HUES6 (cell line): ENCODE measurements around the gene TEX19.

Experiments
- H3K27ac ChIP-seq: 2 replicates; pipeline ENCODE4 v1.7.0; 2013; ENCODE audit warnings: low read depth, mild to moderate bottlenecking, low read length, inconsistent platforms
- H3K27me3 ChIP-seq: 2 replicates; pipeline ENCODE4 v1.6.1; 2013; ENCODE audit warnings: low read length; ENCODE audit not compliant: control insufficient read depth, insufficient read depth
- H3K36me3 ChIP-seq: 2 replicates; pipeline ENCODE4 v1.6.1; 2013; ENCODE audit warnings: low read length; ENCODE audit not compliant: control insufficient read depth, insufficient read depth
- H3K4me1 ChIP-seq: 2 replicates; pipeline ENCODE4 v1.6.1; 2013; ENCODE audit warnings: low read length; ENCODE audit not compliant: control insufficient read depth, insufficient read depth
- H3K4me3 ChIP-seq: 2 replicates; pipeline ENCODE4 v1.5.1; 2013; ENCODE audit warnings: low read depth, low read length
- H3K9ac ChIP-seq: one replicate; pipeline ENCODE4 v1.6.1; 2013; ENCODE audit warnings: mild to moderate bottlenecking, low read length
- H3K9me3 ChIP-seq: 2 replicates; pipeline ENCODE4 v1.6.1; 2013; ENCODE audit warnings: low read depth, low read length; ENCODE audit not compliant: control insufficient read depth, insufficient read depth

TEX19 gene

DNA sequence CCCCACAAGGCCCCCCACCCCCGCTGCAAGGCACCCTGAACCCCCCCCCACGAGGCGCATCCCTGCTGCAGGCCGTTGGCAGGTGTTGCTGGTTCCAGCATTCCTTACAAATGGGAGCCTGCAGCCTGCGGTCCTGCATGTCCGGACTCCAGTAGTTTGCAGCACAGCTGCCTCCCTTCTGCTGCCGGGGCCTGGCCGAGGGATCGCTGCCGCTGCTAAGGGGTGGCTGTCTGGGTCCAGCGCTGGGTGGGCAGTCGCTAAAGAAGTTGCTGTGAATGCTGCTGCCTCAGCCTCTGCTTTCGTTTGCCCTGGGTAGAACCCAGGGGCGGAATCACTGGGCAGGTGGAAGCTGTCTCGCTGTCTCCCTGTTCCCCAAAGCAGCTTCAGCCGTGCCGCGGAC, 24.4 kb downstream of the TEX19 start:
- Histone ChIP-seq H3K27me3 (no peaks in the 10 kb centered on the region; the same call in 1 of the 2 replicates), H3K9me3 (no peaks in the 10 kb centered on the region), H3K4me1 (peaks cover 15% of the 10 kb centered on the region), H3K4me3 (no peak overlapping the region), H3K9ac (no peak overlapping the region), H3K27ac (no peak overlapping the region), H3K36me3 (no peaks in the 10 kb centered on the region)

DNA sequence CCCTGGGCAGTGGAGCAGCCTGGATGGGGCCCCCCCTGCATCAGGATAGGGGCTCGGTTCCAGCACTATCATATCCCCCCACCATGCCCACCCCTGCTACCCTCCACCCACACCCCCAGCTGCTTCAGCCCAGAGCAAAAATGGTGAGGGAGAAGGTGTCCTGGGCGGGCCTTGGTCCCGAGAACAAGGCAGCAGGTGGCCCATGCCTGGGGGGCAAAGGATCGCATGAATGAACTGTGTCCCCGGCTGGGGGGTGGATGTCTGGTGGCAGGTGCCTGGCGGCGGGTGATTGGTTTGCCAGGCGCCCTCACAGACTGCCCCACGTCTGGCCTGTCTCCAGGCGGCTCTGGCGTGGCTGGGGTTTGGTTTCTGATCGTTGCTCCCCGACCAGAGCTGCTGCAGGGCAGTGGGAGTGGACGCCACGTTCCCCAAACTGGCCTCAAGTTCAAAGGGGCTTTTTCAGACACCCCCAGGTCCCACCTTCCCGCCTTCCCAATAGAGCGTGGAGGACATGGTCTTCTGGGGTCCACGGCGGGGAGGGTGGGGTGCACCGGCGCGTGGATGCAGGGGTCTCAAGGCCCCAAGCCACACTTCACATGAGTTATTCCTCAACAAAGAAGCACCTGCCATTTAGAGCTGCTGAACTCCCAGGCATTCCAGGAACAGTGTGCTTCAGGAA, 25.1 kb downstream of the TEX19 start:
- Histone ChIP-seq H3K9ac (no peak overlapping the region), H3K9me3 (no peaks in the 10 kb centered on the region), H3K27me3 (no peaks in the 10 kb centered on the region; the same call in 1 of the 2 replicates), H3K36me3 (no peaks in the 10 kb centered on the region), H3K27ac (no peak overlapping the region), H3K4me3 (no peak overlapping the region), H3K4me1 (peaks cover 15% of the 10 kb centered on the region)

DNA sequence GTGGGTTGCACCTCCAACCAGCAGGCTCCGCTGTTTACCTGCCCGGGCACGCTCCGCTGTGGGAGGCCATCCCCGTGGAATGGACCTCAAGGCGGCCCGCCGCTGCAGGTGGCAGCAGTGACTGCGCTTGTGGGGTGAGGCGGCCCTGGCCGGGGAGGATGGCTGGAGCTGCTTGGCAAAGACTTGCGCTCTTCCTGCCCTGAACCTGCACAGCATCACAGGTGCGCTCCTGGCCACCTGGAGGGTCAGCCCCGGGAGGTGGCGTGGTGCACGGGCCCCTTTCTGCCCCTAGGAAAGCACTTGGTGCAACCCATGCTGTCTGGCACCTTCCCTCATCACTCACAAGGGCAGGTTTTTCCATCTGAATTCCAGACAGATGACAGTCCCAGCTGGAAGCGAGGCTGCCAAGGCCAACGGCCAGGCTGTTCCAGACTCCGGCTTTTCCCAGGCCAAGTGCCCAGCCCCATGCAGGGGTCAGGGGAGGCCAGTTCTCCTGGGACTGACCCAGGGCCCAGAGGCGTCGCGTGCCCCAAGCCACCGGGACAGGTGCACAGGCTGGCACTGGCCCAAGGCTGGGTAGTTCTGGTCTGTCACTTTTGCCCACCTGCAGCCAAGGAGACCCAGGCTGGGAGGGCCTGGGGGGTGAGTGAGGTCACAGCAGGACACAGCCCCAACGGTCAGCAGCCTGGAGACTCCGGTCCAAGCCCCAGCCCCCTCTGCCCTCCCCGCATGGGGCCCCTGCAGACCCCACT, 25.9 kb downstream of the TEX19 start:
- Histone ChIP-seq H3K4me3 (no peak overlapping the region), H3K9ac (no peak overlapping the region)

DNA sequence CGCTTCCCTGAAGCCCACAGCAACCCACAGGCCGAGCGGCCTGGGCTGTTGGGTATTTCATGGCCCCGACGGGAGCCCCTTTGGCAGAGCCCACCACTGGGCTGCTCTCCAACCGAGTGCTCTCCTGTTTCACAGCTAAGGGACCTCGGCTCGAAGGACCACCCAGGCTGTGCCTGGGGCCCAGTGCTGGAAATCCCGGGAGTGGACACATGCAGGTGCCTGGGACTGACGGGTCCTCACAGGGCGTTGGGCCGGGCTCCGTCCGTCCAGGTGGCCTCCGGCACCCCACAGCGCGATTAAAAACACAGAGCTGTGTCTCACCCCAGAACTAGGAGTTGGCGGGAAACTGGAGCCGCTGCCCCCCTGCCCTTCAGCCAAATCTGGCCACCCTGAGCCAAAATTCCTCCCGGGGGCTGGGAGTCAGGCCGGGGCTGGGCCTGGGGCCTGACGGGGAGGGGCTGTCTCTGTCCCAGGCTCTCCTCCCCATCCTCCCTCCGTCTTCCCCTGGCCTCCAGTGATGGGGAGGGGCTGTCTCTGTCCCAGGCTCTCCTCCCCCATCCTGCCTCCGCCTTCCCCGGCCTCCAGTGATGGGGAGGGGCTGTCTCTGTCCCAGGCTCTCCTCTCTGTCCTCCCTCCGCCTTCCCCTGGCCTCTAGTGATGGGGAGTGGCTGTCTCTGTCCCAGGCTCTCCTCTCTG, 26.7 kb downstream of the TEX19 start:
- Histone ChIP-seq H3K4me1 (peaks cover 15% of the 10 kb centered on the region), H3K9me3 (no peaks in the 10 kb centered on the region), H3K4me3 (no peak overlapping the region), H3K9ac (no peak overlapping the region), H3K27ac (no peak overlapping the region), H3K27me3 (no peaks in the 10 kb centered on the region; the same call in 1 of the 2 replicates), H3K36me3 (no peaks in the 10 kb centered on the region)

More for the DNA sequence above, 25.9 kb downstream of the TEX19 start:
- no peak overlapping the region for H3K27ac ChIP-seq
- H3K27me3 ChIP-seq: no peaks in the 10 kb centered on the region; the same call in 1 of the 2 replicates
- H3K9me3 ChIP-seq: no peaks in the 10 kb centered on the region
- no peaks in the 10 kb centered on the region for H3K36me3 ChIP-seq
- peaks cover 15% of the 10 kb centered on the region for H3K4me1 ChIP-seq

DNA sequence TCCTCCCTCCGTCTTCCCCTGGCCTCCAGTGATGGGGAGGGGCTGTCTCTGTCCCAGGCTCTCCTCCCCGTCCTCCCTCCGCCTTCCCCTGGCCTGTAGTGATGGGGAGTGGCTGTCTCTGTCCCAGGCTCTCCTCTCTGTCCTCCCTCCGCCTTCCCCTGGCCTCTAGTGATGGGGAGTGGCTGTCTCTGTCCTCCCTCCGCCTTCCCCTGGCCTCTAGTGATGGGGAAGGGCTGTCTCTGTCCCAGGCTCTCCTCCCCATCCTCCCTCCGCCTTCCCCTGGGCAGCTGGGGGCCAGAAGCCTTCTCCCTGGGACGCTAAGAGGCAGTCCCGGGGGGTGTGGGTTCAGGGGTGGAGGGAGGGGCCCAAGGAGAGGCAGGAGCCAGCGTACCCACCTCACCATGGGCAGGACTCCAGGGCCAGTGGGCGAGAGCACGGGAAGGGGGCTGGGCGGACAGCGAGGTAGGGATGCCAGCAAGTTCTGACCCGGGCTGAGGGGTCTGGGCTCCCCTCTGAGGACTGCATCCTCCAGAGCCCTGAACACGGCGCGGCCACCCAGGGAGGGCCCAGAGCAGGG, 27.3 kb downstream of the TEX19 start:
- no peak overlapping the region for H3K27ac ChIP-seq
- H3K4me3 ChIP-seq: no peak overlapping the region
- H3K4me1 ChIP-seq: peaks cover 15% of the 10 kb centered on the region
- H3K9me3 ChIP-seq: no peaks in the 10 kb centered on the region
- no peak overlapping the region for H3K9ac ChIP-seq
- no peaks in the 10 kb centered on the region for H3K36me3 ChIP-seq
- H3K27me3 ChIP-seq: no peaks in the 10 kb centered on the region; the same call in 1 of the 2 replicates

DNA sequence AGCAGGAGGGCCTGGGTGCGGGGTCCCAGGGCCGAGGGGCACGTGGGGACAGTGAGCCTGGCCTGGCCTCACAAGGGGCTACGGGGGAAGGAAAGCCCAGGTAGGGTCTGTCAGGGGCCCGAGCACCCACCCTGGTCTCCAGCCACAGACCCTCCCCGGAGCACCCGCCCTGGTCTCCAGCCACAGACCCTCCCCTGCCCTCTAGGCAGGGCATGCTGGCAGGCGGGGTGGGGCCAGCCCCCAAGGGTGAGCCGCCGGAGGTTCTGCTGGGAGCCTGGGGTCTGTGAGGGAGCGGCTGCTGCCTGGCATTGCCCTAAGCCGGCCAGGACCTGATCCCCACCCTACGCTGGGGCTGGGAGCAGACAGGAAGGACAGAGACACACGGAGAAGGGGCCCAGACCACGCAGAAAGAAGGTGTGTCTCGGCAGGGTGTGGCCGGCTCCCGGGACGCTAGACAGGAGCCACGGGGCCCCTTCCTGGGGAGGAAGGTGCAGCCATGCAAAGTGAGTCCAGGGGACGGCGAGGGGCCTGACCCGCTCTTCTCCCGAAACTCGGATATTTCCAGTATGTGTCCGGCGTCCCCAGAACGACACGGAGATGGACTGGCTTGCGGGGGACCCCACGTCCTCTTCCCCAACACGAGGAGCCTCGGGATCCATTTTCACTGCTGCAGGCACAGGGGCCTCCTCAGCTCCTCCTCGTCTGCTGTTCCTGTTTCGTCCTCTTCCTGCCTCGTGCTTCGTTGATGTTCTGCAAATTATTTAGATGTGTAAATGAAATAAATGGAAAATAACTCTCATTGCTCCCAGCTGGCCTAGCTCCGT, 28.0 kb downstream of the TEX19 start:
- Histone ChIP-seq H3K27ac (no peak overlapping the region), H3K9ac (no peak overlapping the region), H3K9me3 (no peaks in the 10 kb centered on the region), H3K27me3 (no peaks in the 10 kb centered on the region), H3K4me1 (peaks cover 15% of the 10 kb centered on the region), H3K36me3 (peaks cover 6% of the 10 kb centered on the region), H3K4me3 (no peak overlapping the region)

DNA sequence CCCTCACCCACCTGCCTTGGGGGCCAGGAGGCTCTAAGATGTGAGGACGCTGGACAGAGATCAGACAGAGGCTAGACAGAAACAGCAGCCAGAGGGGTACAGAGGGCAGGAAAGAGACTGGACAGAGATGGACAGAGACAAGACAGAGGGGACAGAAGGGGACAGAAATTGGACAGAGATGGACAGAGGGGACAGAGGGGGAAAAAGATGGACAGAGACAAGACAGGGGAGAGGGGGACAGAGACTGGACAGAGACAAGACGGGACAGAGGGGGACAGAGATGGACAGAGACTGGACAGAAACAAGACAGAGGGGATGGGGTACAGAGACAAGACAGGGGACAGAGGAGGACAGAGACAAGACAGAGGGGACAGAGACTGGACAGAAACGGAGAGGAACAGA, 28.7 kb downstream of the TEX19 start:
- no peak overlapping the region for H3K9ac ChIP-seq
- no peaks in the 10 kb centered on the region for H3K27me3 ChIP-seq
- peaks cover 15% of the 10 kb centered on the region for H3K4me1 ChIP-seq
- H3K9me3 ChIP-seq: no peaks in the 10 kb centered on the region
- no peak overlapping the region for H3K27ac ChIP-seq
- H3K4me3 ChIP-seq: no peak overlapping the region
- peaks cover 8% of the 10 kb centered on the region for H3K36me3 ChIP-seq

DNA sequence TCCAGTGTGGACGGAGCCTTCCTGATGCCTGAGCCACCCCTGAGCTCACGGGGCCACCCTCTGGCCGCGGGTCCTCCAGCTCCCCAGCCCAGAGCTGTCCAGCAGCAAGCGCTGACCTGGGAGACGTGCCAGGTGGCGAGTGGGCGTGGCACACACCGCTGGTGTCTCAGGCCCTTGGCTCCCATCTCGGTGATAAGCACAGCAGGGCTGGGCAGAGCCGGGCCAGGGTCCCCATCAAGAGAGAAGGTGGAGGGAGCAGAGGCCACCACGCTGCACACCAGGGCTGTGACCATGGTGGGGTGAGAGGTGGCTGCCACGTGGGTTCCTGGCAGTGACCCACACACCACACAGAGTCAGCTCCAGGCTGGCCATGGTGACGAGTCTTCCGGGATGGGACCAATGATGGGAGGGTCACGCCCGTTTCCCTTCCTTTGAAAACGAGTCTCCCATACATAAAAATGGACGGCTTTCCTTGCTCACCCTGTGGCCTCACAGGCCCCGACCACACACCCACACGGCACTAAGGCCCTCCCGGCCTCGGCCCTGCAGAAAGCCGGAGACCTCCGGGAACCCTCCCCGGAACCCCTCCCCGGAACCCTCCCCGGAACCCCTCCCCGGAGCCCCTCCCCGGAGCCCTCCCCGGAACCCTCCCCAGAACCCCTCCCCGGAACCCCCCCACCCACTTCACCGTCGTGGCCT, 29.3 kb downstream of the TEX19 start:
- Histone ChIP-seq H3K9ac (no peak overlapping the region), H3K27me3 (no peaks in the 10 kb centered on the region), H3K4me1 (peaks cover 15% of the 10 kb centered on the region), H3K4me3 (no peak overlapping the region), H3K9me3 (no peaks in the 10 kb centered on the region), H3K27ac (no peak overlapping the region), H3K36me3 (peaks cover 11% of the 10 kb centered on the region)

DNA sequence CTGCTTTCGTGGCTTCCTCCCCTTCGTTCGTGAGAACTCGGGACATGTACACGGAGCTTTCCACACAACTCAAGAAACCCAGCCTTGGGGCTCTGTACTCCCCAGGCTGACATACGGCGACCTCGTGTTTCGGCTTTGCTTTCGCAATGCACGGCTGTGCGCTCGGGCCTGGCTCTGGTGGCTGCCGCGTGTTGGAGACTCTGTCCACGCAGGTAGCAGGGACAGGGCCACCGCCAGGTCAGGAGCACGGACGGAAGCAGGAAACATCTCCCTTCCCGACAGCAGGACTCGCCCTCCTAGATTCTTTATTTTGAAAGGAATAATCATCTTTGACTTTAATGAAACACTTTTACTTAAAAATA, 29.9 kb downstream of the TEX19 start:
- no peak overlapping the region for H3K4me3 ChIP-seq
- no peak overlapping the region for H3K9ac ChIP-seq
- peaks cover 13% of the 10 kb centered on the region for H3K36me3 ChIP-seq
- H3K9me3 ChIP-seq: no peaks in the 10 kb centered on the region
- H3K4me1 ChIP-seq: peaks cover 15% of the 10 kb centered on the region
- H3K27ac ChIP-seq: no peak overlapping the region
- no peaks in the 10 kb centered on the region for H3K27me3 ChIP-seq

DNA sequence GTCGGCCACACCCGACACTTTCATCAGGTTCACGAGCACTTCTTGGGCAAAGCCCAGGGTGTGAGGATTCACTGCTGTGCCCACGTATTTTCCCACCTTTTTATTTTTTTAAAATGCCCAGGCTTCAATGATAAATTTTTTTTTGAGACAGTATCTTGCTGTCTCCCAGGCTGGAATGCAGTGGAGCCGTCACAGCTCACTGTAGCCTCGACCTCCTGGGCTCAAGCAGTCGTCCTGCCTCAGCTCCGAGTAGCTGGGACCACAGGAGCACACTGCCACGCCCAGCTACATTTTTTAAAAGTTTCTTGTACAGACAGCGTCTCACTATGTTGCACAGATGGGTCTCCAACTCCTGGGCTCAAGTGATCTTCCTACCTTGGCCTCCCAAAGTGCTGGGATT, 30.3 kb downstream of the TEX19 start:
- Histone ChIP-seq H3K27ac (no peak overlapping the region), H3K36me3 (peaks cover 13% of the 10 kb centered on the region), H3K27me3 (no peaks in the 10 kb centered on the region), H3K4me3 (no peak overlapping the region), H3K9me3 (no peaks in the 10 kb centered on the region), H3K9ac (no peak overlapping the region), H3K4me1 (peaks cover 15% of the 10 kb centered on the region)
